COR-L47 (cell line): ENCODE measurements around the gene ADIPOR2.
"Not testable (repeated sequence)": the region's sequence is repeated elsewhere in the genome, so short reads cannot be mapped to it uniquely, and the experiment has no call there.

Source experiments
- DNase-seq: peaks from one replicate; lab custom pipeline; 2025; lab: John Stamatoyannopoulos, UW

The ADIPOR2 gene

DNA sequence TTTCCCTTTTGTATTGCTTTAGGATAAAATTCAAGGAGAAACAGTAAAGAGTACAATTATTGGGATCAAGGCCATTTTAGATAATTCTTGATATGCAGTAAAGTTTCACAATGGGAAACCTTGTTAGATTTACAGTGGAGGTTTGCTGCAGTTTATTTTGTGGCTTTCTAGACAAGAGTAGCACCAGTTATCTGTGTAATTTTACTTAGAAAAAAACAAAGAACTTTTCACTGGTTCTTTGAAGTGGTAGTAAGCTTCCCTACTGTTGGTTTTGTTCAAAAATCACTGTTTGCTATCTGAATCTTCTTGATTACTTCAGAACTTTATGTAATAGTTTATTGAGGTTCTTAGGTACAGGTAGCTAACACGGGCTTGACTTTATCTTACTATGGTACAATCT is 42.0 kb downstream of the ADIPOR2 start:
- no peak for DNase-seq

DNA sequence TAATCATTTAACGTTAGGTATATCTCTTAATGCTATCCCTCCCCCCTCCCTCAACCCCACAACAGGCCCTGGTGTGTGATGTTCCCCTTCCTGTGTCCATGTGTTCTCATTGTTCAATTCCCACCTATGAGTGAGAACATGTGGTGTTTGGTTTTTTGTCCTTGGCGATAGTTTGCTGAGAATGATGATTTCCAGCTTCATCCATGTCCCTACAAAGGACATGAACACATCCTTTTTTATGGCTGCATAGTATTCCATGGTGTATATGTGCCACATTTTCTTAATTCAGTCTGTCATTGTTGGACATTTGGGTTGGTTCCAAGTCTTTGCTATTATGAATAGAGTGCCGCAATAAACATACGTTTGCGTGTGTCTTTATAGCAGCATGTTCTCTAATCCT is 42.8 kb downstream of the ADIPOR2 start:
- DNase-seq: not testable (repeated sequence)

DNA sequence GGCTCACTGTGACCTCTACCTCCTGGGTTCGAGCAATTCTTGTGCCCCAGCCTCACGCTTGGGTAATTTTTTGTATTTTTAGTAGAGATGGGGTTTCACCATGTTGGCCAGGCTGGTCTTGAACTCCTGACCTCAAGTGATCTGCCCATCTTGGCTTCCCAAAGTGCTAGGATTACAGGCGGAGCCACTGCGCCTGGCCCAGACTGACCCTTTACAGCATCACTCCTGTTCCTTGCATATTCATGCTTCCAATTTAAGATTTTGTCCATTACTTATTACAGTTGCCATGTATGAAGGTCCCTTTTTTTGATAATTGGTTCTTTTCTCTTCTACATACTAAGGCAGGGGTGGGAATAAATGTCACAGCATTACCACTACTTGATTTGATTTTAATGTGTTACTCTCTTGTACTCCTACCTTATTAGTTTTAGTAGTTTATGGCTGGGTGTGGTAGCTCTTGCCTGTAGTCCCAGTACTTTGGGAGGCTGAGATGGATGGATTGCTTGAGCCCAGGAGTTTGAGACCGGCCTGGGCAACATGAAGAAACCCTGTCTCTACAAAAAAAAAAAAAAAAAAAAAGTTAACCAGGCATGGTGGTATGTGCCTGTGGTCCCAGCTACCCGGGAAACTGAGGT is 46.9 kb downstream of the ADIPOR2 start:
- DNase-seq: no peak

DNA sequence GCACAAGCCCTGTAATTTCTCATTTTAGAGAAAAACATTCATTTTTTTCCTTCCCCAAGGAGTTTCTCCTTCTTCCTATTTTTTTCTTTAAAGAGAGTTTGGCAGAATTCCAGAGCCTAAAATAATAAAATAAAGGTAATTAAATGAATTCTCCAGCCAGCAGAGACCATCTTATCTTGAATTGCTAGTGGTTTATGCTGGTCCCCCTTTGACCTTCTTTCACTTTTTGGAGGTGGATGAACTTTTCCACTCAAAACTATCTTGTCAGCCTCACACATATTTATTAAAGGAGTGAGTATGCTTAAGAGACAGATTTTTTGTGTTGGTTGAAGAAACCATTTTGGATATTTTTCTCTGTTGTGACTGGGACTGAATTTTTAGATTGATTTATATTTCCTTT is 47.6 kb downstream of the ADIPOR2 start:
- DNase-seq: no peak

DNA sequence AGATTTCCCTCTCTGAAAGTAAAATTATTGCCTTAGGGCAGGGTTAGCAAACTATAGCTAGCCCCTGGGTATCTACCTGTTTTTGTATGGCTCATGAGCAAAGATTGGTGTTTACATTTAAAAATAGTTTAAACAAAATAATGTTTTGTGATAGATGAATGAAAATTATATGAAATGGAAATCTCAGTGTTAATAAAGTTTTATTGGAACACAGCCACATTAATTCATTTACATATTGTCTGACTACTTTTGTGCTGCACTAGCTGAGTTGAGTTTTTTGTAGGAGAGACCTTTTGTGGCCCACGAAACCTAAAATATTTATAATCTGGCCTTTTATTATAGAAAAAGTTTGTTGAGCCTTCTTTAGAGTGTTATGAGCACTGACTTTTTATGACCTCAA is 48.5 kb downstream of the ADIPOR2 start:
- DNase-seq: no peak

DNA sequence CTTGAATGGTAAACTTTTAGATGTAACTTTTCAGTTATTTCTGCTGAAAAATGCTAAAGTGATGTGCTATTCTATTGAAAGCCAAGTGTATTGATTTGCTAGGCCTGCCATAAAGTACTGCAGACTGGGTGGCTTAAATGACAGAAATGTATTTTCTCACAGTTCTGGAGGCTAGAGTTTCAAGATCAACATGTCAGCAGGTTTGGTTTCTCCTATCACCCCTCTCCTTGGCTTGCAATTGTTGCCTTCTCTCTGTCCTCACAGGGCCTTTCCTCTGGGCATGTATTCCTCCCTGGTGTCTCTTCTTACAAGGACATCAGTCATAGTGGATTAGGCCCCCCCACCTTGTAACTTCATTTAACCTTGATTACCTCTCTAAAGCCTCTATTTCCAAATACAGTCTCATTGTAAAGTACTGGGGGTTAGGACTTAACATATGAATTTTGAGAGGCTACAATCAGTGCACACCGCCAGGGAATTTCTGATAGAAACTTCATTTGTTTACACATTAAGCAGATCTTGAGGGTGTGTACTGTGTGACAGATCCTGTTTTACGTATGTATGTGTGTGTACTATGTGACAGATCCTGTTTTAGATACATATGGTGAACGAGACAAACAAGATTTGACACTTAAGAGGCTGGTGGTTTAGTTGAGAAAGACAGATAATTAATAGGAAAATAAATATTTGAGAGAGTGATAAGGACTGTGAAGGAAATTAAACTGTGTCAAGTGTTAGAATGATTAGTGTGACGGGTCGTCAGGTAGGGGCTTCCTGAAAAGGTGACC is 49.5 kb downstream of the ADIPOR2 start:
- DNase-seq: no peak

DNA sequence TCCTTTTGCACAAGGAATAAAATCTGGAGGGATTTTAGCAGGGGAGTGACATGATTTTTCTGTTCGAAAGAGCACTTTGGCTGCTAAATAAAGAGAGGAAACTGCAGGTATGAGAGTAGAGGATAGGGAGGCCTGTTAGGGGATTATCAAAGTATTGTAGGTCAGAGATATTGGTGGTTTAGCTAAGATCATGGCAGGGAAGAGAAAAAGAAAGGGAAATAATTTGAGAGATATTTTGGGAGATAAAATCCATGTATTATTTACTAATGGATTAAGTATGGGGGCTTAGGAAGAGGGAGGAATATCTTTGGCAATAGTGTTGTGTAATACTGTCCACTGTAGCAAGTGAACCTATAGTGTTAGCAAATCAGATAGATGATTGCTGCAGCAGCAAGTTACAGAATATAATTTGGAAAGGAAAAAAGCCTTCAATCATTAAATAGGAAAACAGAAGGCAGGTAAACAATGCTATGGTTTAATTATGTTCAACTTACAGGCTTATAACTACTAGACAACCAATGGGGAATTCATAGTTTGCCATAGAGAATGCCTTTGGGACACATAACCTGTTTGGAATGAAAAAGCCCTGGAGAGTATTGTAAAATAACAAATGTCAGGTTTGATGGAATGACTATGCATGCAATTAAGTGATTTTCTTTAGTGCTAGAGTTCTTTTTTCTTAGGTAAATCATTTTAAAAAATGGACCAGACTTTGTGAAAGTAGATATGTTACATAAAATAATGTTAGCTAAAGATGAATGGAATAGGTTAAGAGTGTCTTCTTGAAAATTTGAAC is 50.5 kb downstream of the ADIPOR2 start:
- no peak for DNase-seq

DNA sequence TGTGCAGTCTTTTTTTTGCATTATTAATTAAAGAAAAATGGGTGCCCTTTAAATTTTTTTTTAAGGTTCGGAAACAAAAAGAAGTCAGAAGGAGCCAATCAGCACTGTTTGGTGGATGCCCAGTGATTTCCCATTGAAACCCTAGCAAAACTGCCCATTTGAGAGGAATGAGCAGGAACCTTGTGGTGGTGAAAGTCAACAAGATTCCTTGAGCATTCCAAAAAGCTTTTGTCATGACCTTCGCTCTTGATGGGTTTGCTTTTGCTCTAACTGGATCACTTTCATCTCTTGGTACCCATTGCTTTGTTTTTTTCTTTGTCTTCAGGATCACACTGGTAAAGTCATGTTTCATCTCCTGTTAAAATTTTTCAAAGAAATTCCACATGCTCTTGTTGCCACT is 54.1 kb downstream of the ADIPOR2 start:
- no peak for DNase-seq

DNA sequence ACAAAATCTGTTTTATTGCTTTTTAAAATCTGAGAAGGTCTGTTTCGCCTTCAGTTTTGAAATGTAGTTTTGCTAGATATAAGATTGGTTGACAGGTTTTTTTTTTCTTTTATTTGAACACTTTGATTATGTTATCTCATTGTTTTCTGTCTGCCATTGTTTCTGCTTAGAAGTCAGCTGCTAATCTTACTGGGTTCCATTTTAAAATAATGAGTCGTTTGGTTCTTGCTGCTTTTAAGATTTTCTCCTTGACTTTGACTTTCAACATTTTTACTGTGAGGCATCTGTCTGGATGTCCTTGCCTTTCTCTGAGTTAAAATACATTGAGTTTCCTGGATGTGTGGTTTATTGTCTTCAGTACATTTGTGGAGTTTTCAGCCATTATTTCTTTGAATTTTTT is 56.7 kb downstream of the ADIPOR2 start:
- no peak for DNase-seq

DNA sequence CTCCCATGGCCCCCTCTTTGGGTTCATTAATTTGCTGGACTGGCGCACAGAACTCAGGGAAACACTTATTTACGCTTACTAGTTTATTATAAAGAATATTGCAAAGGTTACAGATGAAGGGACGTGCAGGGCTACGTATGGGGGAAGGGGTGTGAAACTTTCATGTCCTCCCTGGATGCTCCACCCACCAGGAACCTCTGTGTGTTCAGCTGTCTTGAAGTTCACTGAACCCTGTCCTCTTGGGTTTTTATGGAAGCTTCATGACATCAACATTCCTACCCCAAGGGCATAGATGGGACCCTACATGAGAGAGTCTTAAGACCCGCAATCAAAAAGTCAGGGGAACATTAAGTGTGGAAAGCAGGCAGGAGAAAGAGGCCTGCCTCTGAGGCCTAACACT is 58.1 kb downstream of the ADIPOR2 start:
- no peak for DNase-seq

DNA sequence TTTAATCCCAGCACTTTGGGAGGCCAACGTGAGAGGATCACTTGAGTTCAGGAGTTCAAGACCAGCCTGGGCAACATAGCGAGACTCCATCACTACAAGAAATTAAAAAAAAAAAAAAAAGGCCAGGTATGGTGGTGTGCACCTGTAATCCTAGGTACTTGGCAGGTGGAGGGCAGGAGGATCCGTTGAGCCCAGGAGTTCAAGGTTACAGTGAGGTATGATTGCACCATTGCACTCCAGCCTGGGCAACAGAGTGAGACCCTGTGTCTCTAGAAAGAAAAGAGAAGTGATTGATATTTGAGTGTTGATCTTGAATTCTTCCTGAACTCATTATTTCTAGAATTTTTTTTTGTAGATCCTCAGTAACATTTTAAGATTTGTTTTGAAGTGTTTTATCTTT is 59.4 kb downstream of the ADIPOR2 start:
- no peak for DNase-seq

DNA sequence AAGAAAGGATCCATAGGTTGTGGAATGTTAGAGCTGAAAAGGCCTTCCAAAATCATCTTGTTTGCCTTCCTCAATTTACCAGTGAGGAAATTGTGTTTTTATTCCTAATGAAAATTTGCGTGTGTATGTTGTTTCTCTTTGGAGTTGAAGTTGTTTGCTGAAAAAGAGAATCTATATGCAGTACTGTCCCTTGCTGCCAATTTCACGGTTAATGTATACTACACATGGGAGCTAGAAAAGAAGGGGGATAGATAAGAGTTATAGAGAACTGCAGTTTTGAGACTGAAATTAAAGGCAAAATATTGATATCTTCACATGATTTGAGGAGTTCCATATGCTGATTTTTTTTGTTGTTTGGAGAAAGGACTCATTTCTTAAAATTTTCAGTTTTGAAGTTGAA is 67.5 kb downstream of the ADIPOR2 start:
- DNase-seq: no peak

DNA sequence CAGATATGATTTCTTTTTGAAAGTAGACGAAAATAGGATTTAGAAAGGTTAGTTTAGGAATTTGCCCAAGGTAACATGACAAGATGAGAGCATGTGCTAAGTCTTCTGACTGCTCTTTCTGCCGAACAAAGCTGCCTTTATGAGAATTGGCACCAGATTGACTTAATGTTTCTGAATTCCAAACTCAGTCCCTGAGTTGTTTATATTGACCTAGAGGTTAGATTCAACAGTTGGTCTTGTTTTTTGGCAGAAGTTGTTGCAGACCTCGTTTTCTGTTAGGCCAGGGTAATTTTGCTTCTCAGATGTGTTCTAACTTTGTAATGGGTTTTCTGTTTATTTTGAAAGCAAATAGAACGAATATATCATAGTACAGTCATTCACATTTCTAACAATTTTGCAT is 68.0 kb downstream of the ADIPOR2 start:
- DNase-seq: no peak

DNA sequence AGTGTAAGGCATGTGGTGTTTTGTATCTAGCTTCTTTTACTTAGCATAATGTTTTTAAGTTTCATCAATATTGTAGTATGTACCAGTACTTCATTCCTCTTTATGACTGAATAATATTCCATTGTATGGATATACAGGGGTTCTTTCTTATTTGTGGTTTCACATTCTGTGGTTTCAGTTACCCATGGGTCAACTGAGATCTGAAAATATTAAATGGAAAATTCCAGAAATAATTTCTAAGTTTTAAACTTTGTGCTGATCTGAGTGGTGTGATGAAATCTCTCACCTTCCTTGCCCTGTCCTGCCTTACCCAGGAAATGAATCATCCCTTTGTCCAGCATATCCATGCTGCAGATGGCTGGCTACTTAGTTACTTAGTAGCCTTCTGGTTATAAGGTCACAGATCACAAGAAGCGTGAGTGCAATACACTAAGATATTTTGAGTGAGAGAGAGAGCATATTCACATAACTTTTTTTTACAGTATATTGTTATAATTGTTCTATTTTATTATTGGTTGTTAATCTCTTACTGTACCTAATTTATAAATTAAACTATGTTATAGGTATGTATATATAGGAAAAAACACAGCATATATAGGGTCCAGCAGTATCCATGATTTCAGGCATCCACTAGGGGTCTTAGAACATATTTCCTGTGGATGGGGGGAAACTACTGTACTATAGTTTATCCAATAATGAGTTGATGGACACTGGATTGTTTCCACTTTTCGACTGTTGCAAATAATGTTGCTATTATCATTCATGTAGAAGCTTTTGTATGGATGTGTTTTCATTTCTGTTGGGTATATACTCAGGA is 69.9 kb downstream of the ADIPOR2 start:
- DNase-seq: no peak

DNA sequence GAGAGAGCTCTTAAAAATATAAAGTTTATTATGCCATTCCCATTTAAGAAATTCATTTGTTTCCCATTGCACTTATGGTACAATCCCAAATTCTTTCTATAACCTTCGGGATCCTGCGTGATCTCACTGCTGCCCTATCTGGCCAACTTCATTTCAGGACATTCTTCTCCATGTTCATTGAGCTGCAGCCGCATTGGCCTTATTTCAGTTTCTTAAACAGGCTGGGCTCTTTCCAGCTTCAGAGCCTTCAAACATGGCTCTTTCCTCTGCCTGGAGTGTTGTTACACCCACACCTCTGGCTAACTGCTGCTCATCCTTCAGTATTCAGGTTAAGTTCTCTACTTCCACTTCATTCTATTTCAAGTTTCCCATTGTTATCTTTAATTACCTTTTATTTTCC is 71.0 kb downstream of the ADIPOR2 start:
- no peak for DNase-seq

DNA sequence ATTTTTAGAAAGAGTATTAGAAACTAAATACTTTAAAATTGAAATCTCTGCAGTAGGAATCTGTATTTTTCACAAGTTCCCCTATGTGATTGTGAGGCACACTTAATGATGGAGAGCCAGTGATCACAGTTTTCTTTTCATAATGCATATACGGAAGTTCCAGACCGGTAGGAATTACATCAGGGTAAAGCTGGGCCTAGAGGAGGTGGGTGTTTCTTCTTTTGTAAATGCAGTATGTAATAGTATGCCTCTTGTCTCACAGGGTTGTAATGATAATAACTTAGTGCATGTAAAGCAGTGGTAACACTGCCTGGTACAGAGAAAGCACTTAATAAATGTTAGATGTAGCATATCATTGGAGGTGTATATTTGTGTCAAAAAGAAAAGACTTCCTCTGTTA is 72.3 kb downstream of the ADIPOR2 start:
- no peak for DNase-seq

DNA sequence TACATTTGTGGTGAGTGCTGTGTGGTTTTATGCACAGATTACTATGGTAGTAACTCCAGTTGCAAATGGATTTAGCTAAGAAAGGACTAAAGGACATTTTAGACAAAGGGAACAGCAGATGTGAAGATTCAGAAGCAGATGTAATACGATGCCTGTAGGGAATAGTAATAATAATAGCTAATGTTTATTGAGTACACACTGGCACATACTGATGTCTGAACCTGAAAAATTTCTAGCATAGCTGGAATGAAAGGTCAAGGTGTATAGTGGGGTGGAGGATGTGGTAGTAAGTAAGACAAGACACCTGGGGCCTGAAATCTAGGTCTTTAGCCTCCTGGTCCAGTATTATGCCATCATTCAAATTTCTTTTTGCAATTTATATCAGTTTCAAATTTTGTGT is 75.2 kb downstream of the ADIPOR2 start:
- DNase-seq: no peak

DNA sequence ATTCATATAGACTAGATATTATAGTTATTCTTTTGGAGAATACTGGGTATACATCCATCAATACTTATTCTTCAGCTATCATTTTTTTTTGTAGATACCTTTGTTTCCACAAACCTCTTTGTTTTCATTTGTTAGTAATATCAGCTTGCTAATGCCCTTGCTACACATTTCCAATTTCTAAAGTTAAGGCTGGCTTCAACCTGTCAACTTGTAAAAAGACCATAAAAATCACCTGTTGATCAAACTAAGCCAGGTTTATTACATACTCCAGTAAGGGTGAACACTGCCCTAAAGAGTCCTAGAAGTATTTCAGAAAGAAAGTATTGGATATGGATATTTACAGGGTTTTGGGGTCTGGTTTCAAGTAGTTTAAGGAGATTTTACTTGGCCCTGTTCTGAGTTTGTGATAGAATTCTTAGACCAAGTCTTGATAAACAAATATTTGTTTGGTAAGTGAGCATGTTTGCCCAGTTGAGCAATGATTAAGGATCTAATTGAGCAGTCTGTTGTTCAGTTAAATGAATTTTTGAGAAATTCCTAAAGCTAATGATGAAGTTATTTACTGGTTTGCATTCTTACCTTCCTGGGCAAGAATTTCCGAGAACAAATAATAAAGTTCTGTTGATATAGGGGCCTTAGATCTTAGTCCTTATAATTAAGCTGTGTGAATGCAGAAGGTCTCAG is 76.7 kb downstream of the ADIPOR2 start:
- no peak for DNase-seq

DNA sequence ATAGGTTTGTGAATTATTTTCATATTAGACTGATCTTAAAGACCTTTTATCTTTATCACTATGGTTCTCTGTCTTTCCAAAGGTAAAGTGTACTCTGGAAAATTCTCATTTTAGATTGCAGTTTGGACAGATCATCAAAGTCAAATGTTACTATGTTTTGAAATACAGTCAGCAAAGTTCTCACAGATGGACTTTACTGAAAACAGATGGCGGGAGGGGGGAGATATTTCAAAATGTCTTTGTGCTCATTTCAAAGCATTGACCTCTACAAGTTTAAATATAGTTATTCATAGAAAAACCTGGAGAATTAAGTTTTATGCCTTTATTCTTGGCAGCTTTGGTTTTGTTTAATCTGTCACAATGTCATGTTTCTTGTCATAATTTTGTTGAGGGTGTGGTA is 77.7 kb downstream of the ADIPOR2 start:
- DNase-seq: no peak

DNA sequence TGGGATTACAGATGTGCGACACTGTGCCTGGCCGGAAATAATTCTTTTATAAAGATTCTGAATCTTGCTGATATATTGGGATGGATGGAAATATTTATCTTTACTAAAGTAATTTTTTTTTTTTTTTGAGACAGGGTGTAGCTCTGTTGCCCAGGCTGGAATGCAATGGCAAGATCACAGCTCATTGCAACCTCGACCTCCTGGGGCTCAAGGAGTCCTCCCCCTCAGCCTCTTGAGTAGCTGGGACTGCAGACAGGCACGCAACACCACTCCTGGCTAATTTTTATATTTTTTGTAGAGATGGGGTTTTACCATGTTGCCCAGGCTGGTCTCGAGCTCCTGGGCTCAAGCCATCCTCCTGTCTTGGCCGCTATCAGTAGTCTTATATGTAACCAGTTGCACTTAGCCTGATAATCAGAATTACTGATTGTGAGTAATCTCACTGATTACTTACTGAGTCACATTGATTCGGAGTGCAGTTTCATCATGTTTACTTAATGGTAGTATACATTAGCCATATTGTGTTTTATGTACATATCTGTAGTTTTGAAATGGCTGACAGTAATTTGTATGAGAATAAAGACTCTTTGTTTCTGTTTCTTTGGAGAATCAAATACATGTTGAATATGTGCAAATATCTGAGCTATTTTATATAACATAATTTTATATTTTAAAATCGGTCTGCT is 79.1 kb downstream of the ADIPOR2 start:
- DNase-seq: no peak
